Measurements from ENCODE around the gene BGLAP. TPM values are rescaled to one million over a fixed set of nuclear protein-coding genes. Genes with fewer than 3 reads are reported as not detected.
"Not testable (repeated sequence)": the region's sequence is repeated elsewhere in the genome, so short reads cannot be mapped to it uniquely, and the experiment has no call there.

Gene BGLAP
- total RNA-seq, 2 donors from 2014 or later = 1.2 to 2.2 TPM

GRCh38 chr1:156211243-156211642 is 30.7 kb upstream of the BGLAP start:
- H3K36me3 ChIP-seq = no peaks in the 10 kb centered on the region
- no peak for DNase-seq
- no peaks in the 10 kb centered on the region for H3K27me3 ChIP-seq
- intact Hi-C loops (cut with DNase I) = no loop called here
- H3K9me3 ChIP-seq = no peaks in the 10 kb centered on the region
- no peak overlapping the region for H3K4me3 ChIP-seq
- H3K9ac ChIP-seq (ENCODE audit: low read depth in 2 of 2, low read length in 2 of 2) = no peak overlapping the region
- H3K4me1 ChIP-seq = peaks cover 4% of the 10 kb centered on the region
- TF ChIP-seq, protein P1, sequence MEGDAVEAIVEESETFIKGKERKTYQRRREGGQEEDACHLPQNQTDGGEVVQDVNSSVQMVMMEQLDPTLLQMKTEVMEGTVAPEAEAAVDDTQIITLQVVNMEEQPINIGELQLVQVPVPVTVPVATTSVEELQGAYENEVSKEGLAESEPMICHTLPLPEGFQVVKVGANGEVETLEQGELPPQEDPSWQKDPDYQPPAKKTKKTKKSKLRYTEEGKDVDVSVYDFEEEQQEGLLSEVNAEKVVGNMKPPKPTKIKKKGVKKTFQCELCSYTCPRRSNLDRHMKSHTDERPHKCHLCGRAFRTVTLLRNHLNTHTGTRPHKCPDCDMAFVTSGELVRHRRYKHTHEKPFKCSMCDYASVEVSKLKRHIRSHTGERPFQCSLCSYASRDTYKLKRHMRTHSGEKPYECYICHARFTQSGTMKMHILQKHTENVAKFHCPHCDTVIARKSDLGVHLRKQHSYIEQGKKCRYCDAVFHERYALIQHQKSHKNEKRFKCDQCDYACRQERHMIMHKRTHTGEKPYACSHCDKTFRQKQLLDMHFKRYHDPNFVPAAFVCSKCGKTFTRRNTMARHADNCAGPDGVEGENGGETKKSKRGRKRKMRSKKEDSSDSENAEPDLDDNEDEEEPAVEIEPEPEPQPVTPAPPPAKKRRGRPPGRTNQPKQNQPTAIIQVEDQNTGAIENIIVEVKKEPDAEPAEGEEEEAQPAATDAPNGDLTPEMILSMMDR (IDR thresholded peaks at IDR 0.05) = no peak
- H3K27ac ChIP-seq = no peak overlapping the region

DNA sequence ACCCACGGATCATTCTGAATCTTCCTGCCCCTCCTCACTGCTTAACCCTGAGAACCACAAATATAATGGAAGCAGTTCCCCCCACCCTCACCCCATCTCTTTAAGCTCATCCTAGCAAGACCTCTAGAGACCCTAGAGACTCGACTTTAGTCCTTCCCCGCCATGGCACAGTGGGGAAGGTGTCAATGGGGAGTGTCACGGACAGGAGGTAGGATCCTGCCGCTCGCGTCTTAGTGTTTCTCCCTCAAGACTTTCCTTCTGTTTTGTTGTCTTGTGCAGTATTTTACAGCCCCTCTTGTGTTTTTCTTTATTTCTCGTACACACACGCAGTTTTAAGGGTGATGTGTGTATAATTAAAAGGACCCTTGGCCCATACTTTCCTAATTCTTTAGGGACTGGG is 29.9 kb upstream of the BGLAP start:
- H3K36me3 ChIP-seq = no peaks in the 10 kb centered on the region
- H3K4me1 ChIP-seq = peaks cover 4% of the 10 kb centered on the region
- DNase-seq = no peak
- intact Hi-C loops (cut with DNase I) = no loop called here
- no peaks in the 10 kb centered on the region for H3K27me3 ChIP-seq
- peak overlapping the region; percentile 76 for H3K4me3 ChIP-seq
- TF ChIP-seq, protein P1 (IDR thresholded peaks at IDR 0.05) = no peak
- peak overlapping the region; percentile 16 to 85 for H3K9ac ChIP-seq (ENCODE audit: low read depth in 2 of 2, low read length in 2 of 2)
- no peaks in the 10 kb centered on the region for H3K9me3 ChIP-seq
- peak overlapping the region; percentile 93 for H3K27ac ChIP-seq

DNA sequence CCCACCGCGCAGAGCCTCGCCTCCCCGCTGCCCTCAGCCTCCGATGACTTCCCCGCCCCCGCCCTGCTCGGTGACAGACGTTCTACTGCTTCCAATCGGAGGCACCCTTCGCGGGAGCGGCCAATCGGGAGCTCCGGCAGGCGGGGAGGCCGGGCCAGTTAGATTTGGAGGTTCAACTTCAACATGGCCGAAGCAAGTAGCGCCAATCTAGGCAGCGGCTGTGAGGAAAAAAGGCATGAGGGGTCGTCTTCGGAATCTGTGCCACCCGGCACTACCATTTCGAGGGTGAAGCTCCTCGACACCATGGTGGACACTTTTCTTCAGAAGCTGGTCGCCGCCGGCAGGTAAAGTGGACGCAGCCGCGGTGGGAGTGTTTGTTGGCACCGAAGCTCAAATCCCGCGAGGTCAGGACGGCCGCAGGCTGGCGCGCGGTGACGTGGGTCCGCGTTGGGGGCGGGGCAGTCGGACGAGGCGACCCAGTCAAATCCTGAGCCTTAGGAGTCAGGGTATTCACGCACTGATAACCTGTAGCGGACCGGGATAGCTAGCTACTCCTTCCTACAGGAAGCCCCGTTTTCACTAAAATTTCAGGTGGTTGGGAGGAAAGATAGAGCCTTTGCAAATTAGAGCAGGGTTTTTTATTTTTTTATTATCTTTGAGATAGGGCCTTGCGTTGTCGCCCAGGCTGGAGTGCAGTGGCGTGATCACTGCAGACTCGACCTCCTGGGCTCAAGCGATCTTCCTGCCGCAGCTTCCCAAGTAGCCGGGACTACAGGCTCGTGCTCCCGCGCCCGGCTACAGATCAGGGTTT is 28.9 kb upstream of the BGLAP start, which contains the start of gene PMF1:
TSS of gene PMF1 (plus strand) at position 175 of the 811 bp plus-strand sequence. CDS start at position 184, 9 bp downstream.
- no peaks in the 10 kb centered on the region for H3K36me3 ChIP-seq
- H3K4me3 ChIP-seq = peak within 1 kb of the TSS; percentile 76
- intact Hi-C loops (cut with DNase I) = no loop called here
- DNase-seq = peak; percentile 98
- TF ChIP-seq, protein P1 (IDR thresholded peaks at IDR 0.05) = no peak
- peak within 1 kb of the TSS; percentile 85 to 88 for H3K9ac ChIP-seq (ENCODE audit: low read depth in 2 of 2, low read length in 2 of 2)
- H3K4me1 ChIP-seq = peaks cover 4% of the 10 kb centered on the region
- H3K27ac ChIP-seq = peak within 1 kb of the TSS; percentile 93
- H3K9me3 ChIP-seq = no peaks in the 10 kb centered on the region
- H3K27me3 ChIP-seq = no peaks in the 10 kb centered on the region

GRCh38 chr1:156213644-156213966 is 28.4 kb upstream of the BGLAP start:
- no peaks in the 10 kb centered on the region for H3K9me3 ChIP-seq
- peak overlapping the region; percentile 76 for H3K4me3 ChIP-seq
- H3K27me3 ChIP-seq = no peaks in the 10 kb centered on the region
- DNase-seq = no peak
- H3K4me1 ChIP-seq = peaks cover 4% of the 10 kb centered on the region
- H3K36me3 ChIP-seq = no peaks in the 10 kb centered on the region
- TF ChIP-seq, protein P1 (IDR thresholded peaks at IDR 0.05) = no peak
- peak overlapping the region; percentile 85 to 88 for H3K9ac ChIP-seq (ENCODE audit: low read depth in 2 of 2, low read length in 2 of 2)
- H3K27ac ChIP-seq = peak overlapping the region; percentile 93
- intact Hi-C loops (cut with DNase I) = no loop called here

- Histone ChIP-seq H3K9me3 (no peaks in the 10 kb centered on the region), H3K27ac (peak overlapping the region; percentile 93), H3K27me3 (no peaks in the 10 kb centered on the region), H3K4me3 (peak overlapping the region; percentile 76), H3K36me3 (no peaks in the 10 kb centered on the region), H3K9ac (ENCODE audit: low read depth in 2 of 2, low read length in 2 of 2) (peak overlapping the region in 1 of 2 donors; percentile 34), H3K4me1 (peaks cover 4% of the 10 kb centered on the region)
- intact Hi-C loops (cut with DNase I) = no loop called here
- TF ChIP-seq, protein P1 (IDR thresholded peaks at IDR 0.05) = no peak
- DNase-seq = no peak
Measured at GRCh38 chr1:156214024-156214748, 27.8 kb upstream of the BGLAP start.

DNA sequence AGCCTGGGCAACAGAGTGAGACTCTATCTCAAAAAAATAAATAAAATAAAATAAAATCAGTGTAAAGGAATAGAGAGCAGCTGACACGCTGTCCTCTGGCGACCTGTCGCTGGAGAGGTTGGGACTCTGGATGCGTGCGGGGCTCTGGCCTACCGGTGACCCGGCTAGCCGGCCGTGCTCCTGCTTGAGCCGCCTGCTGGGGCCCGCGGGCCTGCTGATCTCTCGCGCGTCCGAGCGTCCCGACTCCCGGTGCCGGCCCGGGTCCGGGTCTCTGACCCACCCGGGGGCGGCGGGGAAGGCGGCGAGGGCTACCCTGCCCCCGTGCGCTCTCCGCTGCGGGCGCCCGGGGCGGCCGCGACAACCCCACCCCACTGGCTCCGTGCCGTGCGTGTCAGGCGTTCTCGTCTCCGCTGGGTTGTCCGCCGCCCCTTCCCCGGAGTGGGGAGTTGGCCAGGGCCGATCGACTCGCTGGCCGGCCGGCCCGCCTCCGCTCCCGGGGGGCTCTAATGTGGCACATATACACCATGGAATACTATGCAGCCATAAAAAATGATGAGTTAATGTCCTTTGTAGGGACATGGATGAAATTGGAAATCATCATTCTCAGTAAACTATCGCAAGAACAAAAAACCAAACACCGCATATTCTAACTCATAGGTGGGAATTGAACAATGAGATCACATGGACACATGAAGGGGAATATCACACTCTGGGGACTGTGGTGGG is 25.5 kb upstream of the BGLAP start:
- not testable (repeated sequence) for DNase-seq, H3K27ac ChIP-seq

More for the DNA sequence above, 25.5 kb upstream of the BGLAP start:
- H3K9ac ChIP-seq (ENCODE audit: low read depth in 2 of 2, low read length in 2 of 2); H3K4me1 ChIP-seq; H3K9me3 ChIP-seq; H3K4me3 ChIP-seq; H3K27me3 ChIP-seq; intact Hi-C loops (cut with DNase I); H3K36me3 ChIP-seq: not testable (repeated sequence)

Data from colonic mucosa (tissue), 4 donors.